Fibroblast of mammary gland (primary cell): Measurements from ENCODE around the gene SRRM5.
"Not testable (repeated sequence)": the region's sequence is repeated elsewhere in the genome, so short reads cannot be mapped to it uniquely, and the experiment has no call there.

Experiments used
- DNase-seq: peaks from one replicate; pipeline ENCODE4 v3.0.0-alpha.2; 2010; ENCODE audit warnings: low read depth
- H3K4me3 ChIP-seq: 2 replicates; pipeline ENCODE4 v1.5.1; 2011; ENCODE audit warnings: low read depth, mild to moderate bottlenecking, low read length, moderate library complexity; ENCODE audit not compliant: control insufficient read depth
- CTCF ChIP-seq: conservative IDR thresholded peaks from 2 replicates; pipeline ENCODE4 v1.5.1; 2011; ENCODE audit warnings: low read depth, low read length, inconsistent platforms; ENCODE audit not compliant: control insufficient read depth, insufficient read depth

Gene SRRM5

DNA sequence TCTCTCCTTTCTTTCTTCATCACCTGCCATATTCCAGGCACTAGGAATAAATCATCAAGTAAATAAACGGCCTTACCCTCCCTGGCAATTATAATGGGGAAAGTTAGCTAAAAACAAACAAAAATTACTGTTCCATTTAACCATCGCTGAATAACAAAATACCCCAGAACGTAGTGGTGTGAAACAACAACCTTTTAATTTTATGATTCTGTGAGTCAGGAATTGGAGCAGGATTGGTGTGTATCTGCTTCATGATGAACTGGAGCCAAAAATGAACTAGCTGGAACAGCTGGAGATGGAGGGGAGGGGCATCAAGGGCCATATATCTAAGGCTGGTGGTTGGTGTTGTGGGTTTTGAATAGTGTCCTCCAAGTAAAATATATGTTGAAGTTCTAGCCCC, 31.4 kb downstream of the SRRM5 start:
- TF ChIP-seq CTCF: no peak

GRCh38 chr19:43644181-43644580, 32.3 kb downstream of the SRRM5 start:
- DNase-seq: no peak
- TF ChIP-seq CTCF: no peak
- H3K4me3 ChIP-seq: no peak overlapping the region

More for the DNA sequence above, 31.4 kb downstream of the SRRM5 start:
- H3K4me3 ChIP-seq: no peak overlapping the region
- peak; percentile 29 for DNase-seq

GRCh38 chr19:43648633-43649032, 36.7 kb downstream of the SRRM5 start:
- DNase-seq: no peak
- TF ChIP-seq CTCF: no peak

DNA sequence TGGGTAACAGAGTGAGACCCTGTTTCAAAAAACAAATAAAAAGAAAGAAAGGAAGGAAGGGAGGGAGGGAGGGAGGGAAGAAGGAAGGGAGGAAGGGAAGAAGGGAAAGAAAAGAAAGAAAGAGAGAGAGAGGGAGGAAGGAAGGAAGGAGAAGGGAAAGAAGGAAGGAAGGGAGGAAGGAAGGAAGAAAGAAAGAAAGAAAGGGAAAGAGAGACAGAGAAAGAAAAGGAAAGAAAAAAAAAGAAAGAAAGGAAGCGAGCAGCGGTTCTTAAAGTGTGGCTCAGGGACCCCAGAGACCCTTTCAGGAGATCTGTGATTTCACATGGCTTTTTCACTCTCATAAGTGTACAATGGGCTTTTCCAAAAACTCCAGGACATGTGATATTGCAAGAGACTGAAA, 37.6 kb downstream of the SRRM5 start:
- no peak for TF ChIP-seq CTCF

More at GRCh38 chr19:43648633-43649032, 36.7 kb downstream of the SRRM5 start:
- H3K4me3 ChIP-seq: no peak overlapping the region

DNA sequence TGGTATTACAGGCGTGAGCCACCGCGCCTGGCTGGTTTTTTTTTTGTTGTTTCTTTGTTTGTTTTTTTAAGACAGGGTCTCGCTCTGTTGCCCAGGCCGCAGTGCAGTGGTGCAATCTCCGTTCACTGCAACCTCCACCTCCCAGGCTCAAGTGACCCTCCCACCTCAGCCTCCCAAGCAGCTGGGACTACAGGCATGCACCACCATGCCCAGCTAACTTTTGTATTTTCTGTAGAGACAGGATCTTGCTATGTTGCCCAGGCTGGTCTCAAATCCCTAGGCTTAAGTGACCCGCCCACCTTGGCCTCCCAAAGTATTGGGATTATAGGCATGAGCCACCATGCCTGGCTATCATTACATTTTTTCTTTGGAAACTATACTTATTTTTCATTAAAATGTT, 38.4 kb downstream of the SRRM5 start:
- DNase-seq, H3K4me3 ChIP-seq: not testable (repeated sequence)

More for the DNA sequence above, 37.6 kb downstream of the SRRM5 start:
- no peak overlapping the region for H3K4me3 ChIP-seq
- no peak for DNase-seq

DNA sequence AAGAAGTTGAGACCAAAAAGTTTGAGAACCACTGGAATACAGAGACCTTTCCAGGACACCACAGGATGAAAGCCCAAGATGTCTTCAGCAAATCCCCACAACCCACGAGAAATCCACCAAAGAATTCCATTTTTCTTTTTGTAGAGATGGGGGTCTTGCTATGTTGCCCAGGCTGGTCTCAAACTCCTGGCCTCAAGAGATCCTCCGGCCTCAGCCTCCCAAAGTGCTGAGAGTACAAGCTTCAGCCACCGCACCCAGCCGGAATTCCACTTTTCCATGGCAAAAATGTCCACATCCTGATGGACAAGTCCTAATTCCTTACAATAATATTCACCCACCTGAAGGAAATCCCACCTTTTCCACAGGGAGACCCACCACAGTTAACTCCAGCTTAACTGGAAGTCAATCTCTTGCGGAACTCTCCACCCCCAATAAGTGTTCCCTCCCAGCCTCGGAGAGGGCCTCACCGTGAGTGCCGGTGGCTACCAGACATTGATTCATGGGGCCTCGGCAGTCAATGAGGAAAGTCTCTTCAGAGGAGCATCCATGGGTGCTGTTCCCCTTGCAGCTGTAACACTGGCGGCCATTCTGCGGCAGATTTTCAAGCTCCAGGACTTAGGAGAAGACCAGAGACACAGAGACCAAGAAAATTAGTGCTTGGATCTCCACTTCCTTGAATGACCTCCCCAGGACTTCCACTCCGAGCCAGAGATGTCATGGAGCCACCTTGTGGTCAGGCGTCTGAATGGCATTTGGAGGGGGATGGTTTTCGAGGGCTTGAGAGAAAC, 40.1 kb downstream of the SRRM5 start:
- peak; percentile 66 for DNase-seq
- peak; percentile 78 for TF ChIP-seq CTCF
- no peak overlapping the region for H3K4me3 ChIP-seq

GRCh38 chr19:43652546-43652874, 40.6 kb downstream of the SRRM5 start:
- H3K4me3 ChIP-seq: no peak overlapping the region
- no peak for DNase-seq
- no peak for TF ChIP-seq CTCF
